K562 (cell line): Measurements from ENCODE around the gene ACTR3C. TPM values are rescaled to one million over a fixed set of nuclear protein-coding genes. Genes with fewer than 3 reads are reported as not detected.
A peak's percentile ranks its signal among the peaks of the same experiment; 100 is the strongest.

ENCODE experiments used
- ETV5 ChIP-seq: sonication (generic); formaldehyde crosslinking; IDR thresholded peaks from 2 replicates; pipeline ENCODE4 v1.4.0; 2020; ENCODE audit warnings: low read depth, mild to moderate bottlenecking, missing genetic modification reagents
- OTX1 ChIP-seq: fragments of 450-650 bp; formaldehyde crosslinking; IDR thresholded peaks from 2 replicates; pipeline ENCODE4 v1.4.0; 2022; ENCODE audit warnings: mild to moderate bottlenecking
- POLR3A ChIP-seq: IDR thresholded peaks from 2 replicates; pipeline ENCODE4 v1.6.1; 2011; ENCODE audit warnings: borderline replicate concordance, mild to moderate bottlenecking, moderate library complexity; ENCODE audit not compliant: insufficient read length, insufficient read depth; ENCODE audit errors: extremely low read depth
- POU5F1 ChIP-seq: fragments of 150-350 bp; IDR thresholded peaks from 2 replicates; pipeline ENCODE4 v1.6.1; 2014; ENCODE audit warnings: borderline replicate concordance, low read length, low read depth, mild to moderate bottlenecking; ENCODE audit not compliant: partially characterized antibody
- STAG1 ChIP-seq: sonication (generic); formaldehyde crosslinking; IDR thresholded peaks from 2 replicates; pipeline ENCODE4 v1.5.0; 2020; ENCODE audit warnings: missing genetic modification reagents, borderline replicate concordance
- TAL1 ChIP-seq: fragments of 450-650 bp; IDR thresholded peaks from 2 replicates; pipeline ENCODE4 v1.6.1; 2016; ENCODE audit warnings: mild to moderate bottlenecking
- YY1 ChIP-seq, 3 experiments: IDR thresholded peaks; 2 replicates each; pipeline ENCODE4 v1.6.1; 2011; ENCODE audit warnings: low read length in 2 of 3, mild to moderate bottlenecking in 2 of 3, moderate library complexity in 2 of 3, borderline replicate concordance in 1 of 3, control low read depth in 1 of 3, low read depth in 1 of 3; ENCODE audit not compliant: insufficient read depth in 3 of 3, insufficient replicate concordance in 2 of 3, control insufficient read depth in 1 of 3, insufficient read length in 1 of 3; ENCODE audit errors: extremely low read depth in 1 of 3
- ZNF347 ChIP-seq: fragments of 450-650 bp; formaldehyde crosslinking; IDR thresholded peaks from 2 replicates; pipeline ENCODE4 v1.4.0; 2020; ENCODE audit warnings: low read depth, mild to moderate bottlenecking, moderate library complexity
- polyA plus RNA-seq, 8 experiments: library from polyadenylated mRNA; depleted of rRNA in 4 of 8; stranded (reverse) in 5 of 8; unstranded in 3 of 8; fragments of >200 nt; fragmentation: Nextera tagmentation in 2 of 8; fragmentation: Illumina TruSeq in 1 of 8; extraction: Ambion mirVana in 2 of 8; extraction: Trizol in 1 of 8; gene quantifications; 2 replicates each; pipeline versions ENCODE4 v1.2.1 to v1.2.3, GENCODE V29; 2011 to 2014; ENCODE audit warnings: inconsistent platforms in 1 of 8, missing spikeins in 1 of 8
- total RNA-seq, 7 experiments: library from RNA; depleted of rRNA in 6 of 7; stranded (reverse); fragments of >200 nt in 6 of 7; fragmentation: Illumina TruSeq in 2 of 7; extraction: Trizol in 2 of 7; gene quantifications; 2 replicates each; pipeline versions ENCODE4 v1.2.1 to v1.2.3, GENCODE V29; 2011 to 2021; ENCODE audit warnings: low replicate concordance in 1 of 7
- TF ChIP-seq, protein P1 (sequence below): fragments of 250-450 bp; sonication (Bioruptor Pico); IDR thresholded peaks from 2 replicates; pipeline ENCODE4 v1.4.0; 2020
- TF ChIP-seq, protein P2 (sequence below): fragments of 450-650 bp; IDR thresholded peaks from 2 replicates; pipeline ENCODE4 v1.6.1; 2016; ENCODE audit warnings: antibody characterized with exemption
- TF ChIP-seq, protein P3 (sequence below): sonication (generic); formaldehyde crosslinking; IDR thresholded peaks from 2 replicates; pipeline ENCODE4 v1.8.0; 2022; ENCODE audit warnings: mild to moderate bottlenecking, low read depth, missing genetic modification reagents
- TF ChIP-seq, protein P4 (sequence below): fragments of 250-450 bp; sonication (Bioruptor Pico); IDR thresholded peaks from 2 replicates; pipeline ENCODE4 v1.4.0; 2020; ENCODE audit warnings: mild to moderate bottlenecking
- TF ChIP-seq, protein P5 (sequence below): fragments of 450-650 bp; formaldehyde crosslinking; IDR thresholded peaks from 2 replicates; pipeline ENCODE4 v1.4.0; 2020; ENCODE audit warnings: mild to moderate bottlenecking, moderate library complexity

ACTR3C gene
- total and polyA plus RNA-seq, 9 of the 15 experiments (the other 6 are each of a cell fraction or from before 2014, with no cell fraction given): 9.0 to 35.4 (median 13.3) TPM

DNA sequence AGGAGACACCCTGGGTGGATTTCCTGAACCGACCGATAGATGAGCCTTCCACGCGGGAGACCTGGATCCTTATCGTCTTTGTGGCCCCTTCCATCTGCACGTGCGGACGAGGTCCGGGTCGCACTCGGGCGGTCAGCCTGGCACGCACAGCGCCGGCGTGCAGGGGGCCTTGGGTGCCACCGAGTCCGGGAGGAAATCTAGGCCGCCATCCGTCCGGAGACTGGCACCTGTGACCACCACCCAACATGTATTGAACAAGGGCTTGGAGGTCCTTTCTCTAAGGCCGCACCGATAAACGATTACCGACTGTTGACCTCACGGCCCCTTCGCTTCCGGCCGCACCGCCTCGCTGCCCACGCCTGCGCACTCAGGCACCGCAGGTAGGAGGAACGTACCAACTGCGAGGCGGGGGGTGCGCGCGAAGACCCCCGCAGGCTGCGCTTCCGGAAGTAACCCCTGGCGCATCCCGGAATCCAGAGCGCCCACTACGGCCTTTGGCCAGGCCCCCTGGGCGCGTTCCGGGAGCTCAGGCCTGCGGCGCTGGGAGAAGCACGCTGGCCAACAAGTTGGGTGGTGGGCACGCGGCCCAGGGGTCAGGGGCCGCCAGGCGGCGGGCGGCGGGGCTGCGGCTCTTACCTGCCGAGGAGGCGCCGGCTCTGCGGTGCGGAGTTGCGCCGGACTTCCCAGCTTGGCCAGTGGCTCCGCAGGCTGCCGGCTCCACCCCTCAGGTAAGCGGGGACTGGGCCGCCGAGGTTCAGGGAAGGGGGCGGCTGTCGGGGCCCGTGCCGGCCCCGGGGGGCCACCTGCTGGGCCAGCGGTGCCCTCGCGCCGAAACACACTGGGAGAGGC is at the start of gene ACTR3C, which contains the start of gene LRRC61 (continued):
- TF ChIP-seq, protein P1, sequence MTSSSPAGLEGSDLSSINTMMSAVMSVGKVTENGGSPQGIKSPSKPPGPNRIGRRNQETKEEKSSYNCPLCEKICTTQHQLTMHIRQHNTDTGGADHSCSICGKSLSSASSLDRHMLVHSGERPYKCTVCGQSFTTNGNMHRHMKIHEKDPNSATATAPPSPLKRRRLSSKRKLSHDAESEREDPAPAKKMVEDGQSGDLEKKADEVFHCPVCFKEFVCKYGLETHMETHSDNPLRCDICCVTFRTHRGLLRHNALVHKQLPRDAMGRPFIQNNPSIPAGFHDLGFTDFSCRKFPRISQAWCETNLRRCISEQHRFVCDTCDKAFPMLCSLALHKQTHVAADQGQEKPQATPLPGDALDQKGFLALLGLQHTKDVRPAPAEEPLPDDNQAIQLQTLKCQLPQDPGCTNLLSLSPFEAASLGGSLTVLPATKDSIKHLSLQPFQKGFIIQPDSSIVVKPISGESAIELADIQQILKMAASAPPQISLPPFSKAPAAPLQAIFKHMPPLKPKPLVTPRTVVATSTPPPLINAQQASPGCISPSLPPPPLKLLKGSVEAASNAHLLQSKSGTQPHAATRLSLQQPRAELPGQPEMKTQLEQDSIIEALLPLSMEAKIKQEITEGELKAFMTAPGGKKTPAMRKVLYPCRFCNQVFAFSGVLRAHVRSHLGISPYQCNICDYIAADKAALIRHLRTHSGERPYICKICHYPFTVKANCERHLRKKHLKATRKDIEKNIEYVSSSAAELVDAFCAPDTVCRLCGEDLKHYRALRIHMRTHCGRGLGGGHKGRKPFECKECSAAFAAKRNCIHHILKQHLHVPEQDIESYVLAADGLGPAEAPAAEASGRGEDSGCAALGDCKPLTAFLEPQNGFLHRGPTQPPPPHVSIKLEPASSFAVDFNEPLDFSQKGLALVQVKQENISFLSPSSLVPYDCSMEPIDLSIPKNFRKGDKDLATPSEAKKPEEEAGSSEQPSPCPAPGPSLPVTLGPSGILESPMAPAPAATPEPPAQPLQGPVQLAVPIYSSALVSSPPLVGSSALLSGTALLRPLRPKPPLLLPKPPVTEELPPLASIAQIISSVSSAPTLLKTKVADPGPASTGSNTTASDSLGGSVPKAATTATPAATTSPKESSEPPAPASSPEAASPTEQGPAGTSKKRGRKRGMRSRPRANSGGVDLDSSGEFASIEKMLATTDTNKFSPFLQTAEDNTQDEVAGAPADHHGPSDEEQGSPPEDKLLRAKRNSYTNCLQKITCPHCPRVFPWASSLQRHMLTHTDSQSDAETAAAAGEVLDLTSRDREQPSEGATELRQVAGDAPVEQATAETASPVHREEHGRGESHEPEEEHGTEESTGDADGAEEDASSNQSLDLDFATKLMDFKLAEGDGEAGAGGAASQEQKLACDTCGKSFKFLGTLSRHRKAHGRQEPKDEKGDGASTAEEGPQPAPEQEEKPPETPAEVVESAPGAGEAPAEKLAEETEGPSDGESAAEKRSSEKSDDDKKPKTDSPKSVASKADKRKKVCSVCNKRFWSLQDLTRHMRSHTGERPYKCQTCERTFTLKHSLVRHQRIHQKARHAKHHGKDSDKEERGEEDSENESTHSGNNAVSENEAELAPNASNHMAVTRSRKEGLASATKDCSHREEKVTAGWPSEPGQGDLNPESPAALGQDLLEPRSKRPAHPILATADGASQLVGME (CRISPR knock-in tag): peak; percentile 96
- peak; percentile 12 for TF ChIP-seq POU5F1
- TF ChIP-seq, protein P2, sequence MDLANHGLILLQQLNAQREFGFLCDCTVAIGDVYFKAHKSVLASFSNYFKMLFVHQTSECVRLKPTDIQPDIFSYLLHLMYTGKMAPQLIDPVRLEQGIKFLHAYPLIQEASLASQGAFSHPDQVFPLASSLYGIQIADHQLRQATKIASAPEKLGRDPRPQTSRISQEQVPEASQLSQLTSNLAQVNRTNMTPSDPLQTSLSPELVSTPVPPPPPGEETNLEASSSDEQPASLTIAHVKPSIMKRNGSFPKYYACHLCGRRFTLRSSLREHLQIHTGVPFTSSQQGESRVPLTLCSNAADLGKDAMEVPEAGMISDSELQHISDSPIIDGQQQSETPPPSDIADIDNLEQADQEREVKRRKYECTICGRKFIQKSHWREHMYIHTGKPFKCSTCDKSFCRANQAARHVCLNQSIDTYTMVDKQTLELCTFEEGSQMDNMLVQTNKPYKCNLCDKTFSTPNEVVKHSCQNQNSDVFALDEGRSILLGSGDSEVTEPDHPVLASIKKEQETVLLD: peak; percentile 92
- TF ChIP-seq, protein P3, sequence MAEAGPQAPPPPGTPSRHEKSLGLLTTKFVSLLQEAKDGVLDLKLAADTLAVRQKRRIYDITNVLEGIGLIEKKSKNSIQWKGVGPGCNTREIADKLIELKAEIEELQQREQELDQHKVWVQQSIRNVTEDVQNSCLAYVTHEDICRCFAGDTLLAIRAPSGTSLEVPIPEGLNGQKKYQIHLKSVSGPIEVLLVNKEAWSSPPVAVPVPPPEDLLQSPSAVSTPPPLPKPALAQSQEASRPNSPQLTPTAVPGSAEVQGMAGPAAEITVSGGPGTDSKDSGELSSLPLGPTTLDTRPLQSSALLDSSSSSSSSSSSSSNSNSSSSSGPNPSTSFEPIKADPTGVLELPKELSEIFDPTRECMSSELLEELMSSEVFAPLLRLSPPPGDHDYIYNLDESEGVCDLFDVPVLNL (CRISPR knock-in tag): peak; percentile 67; the same call in 1 of the 2 replicates
- peak; percentile 99 for TF ChIP-seq ETV5 (CRISPR knock-in tag)
- peak; percentile 93 for TF ChIP-seq OTX1 (CRISPR knock-in tag)
- TF ChIP-seq, protein P4, sequence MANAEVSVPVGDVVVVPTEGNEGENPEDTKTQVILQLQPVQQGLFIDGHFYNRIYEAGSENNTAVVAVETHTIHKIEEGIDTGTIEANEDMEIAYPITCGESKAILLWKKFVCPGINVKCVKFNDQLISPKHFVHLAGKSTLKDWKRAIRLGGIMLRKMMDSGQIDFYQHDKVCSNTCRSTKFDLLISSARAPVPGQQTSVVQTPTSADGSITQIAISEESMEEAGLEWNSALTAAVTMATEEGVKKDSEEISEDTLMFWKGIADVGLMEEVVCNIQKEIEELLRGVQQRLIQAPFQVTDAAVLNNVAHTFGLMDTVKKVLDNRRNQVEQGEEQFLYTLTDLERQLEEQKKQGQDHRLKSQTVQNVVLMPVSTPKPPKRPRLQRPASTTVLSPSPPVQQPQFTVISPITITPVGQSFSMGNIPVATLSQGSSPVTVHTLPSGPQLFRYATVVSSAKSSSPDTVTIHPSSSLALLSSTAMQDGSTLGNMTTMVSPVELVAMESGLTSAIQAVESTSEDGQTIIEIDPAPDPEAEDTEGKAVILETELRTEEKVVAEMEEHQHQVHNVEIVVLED (CRISPR knock-in tag): peak; percentile 55; the same call in 1 of the 2 replicates
- no peak for TF ChIP-seq TAL1
- TF ChIP-seq, protein P5, sequence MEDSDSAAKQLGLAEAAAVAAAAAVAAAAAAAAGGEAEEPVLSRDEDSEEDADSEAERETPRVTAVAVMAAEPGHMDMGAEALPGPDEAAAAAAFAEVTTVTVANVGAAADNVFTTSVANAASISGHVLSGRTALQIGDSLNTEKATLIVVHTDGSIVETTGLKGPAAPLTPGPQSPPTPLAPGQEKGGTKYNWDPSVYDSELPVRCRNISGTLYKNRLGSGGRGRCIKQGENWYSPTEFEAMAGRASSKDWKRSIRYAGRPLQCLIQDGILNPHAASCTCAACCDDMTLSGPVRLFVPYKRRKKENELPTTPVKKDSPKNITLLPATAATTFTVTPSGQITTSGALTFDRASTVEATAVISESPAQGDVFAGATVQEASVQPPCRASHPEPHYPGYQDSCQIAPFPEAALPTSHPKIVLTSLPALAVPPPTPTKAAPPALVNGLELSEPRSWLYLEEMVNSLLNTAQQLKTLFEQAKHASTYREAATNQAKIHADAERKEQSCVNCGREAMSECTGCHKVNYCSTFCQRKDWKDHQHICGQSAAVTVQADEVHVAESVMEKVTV: peak; percentile 69
- peak; percentile 57; the same call in 1 of the 2 replicates for TF ChIP-seq ZNF347 (CRISPR knock-in tag)
- TF ChIP-seq YY1 (IDR thresholded peaks at IDR 0.05; ENCODE audit: borderline replicate concordance in 1 of 3, control insufficient read depth in 1 of 3, extremely low read depth in 1 of 3, insufficient read depth in 3 of 3, insufficient read length in 1 of 3, insufficient replicate concordance in 2 of 3, low read depth in 1 of 3, low read length in 2 of 3): peak in 1 of 3 experiments; percentile 21
- TF ChIP-seq POLR3A: no peak
- TF ChIP-seq STAG1: no peak
